Right lobe of liver (tissue), 4 donors: ENCODE data around the gene PFKM.

ENCODE experiments used
- POLR2A ChIP-seq: fragments of 450-650 bp; IDR thresholded peaks from one replicate; pipeline ENCODE4 v1.6.1; 2017; ENCODE audit warnings: antibody characterized with exemption, mild to moderate bottlenecking
- TF ChIP-seq, protein P1 (sequence below), 4 donors: fragments of 200-600 bp in 3 of 4; fragments of 450-650 bp in 1 of 4; IDR thresholded peaks; one replicate each; pipeline versions ENCODE4 v1.5.1 to v1.8.0; 2016 to 2022; ENCODE audit warnings: antibody characterized with exemption in 4 of 4, mild to moderate bottlenecking in 2 of 4
- donor health status: DM: no; HTN: no; CAD: no.
- donor health status: DM: no; HTN: no; CAD: no.
- donor health status: DM: no; HTN: yes; CAD: no.

GRCh38 chr12:48121522-48121921 lies 2.4 kb downstream of the PFKM start:
- TF ChIP-seq, protein P1, sequence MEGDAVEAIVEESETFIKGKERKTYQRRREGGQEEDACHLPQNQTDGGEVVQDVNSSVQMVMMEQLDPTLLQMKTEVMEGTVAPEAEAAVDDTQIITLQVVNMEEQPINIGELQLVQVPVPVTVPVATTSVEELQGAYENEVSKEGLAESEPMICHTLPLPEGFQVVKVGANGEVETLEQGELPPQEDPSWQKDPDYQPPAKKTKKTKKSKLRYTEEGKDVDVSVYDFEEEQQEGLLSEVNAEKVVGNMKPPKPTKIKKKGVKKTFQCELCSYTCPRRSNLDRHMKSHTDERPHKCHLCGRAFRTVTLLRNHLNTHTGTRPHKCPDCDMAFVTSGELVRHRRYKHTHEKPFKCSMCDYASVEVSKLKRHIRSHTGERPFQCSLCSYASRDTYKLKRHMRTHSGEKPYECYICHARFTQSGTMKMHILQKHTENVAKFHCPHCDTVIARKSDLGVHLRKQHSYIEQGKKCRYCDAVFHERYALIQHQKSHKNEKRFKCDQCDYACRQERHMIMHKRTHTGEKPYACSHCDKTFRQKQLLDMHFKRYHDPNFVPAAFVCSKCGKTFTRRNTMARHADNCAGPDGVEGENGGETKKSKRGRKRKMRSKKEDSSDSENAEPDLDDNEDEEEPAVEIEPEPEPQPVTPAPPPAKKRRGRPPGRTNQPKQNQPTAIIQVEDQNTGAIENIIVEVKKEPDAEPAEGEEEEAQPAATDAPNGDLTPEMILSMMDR (IDR thresholded peaks at IDR 0.05) = no peak
- no peak for TF ChIP-seq POLR2A
